Activated CD4-positive, alpha-beta T cell treated with anti-CD3 and anti-CD28 coated beads, Interleukin-2, amount 10 ng/mL, durations not matched to agents 24 days and 14 days (primary cell): Measurements from ENCODE around the gene PER3. TPM values are rescaled to one million over a fixed set of nuclear protein-coding genes. Genes with fewer than 3 reads are reported as not detected.
A peak's percentile ranks its signal among the peaks of the same experiment; 100 is the strongest.

Experiments
- DNase-seq: peaks from one replicate; pipeline ENCODE4 v3.0.0; 2022
- H3K27ac Mint-ChIP-seq: one replicate; pipeline ENCODE4 v1.8.0; 2022; ENCODE audit warnings: mild to moderate bottlenecking, mixed read lengths
- H3K27me3 Mint-ChIP-seq: one replicate; pipeline ENCODE4 v1.8.0; 2022; ENCODE audit warnings: mixed read lengths
- H3K36me3 Mint-ChIP-seq: one replicate; pipeline ENCODE4 v1.8.0; 2022; ENCODE audit warnings: low read depth, mild to moderate bottlenecking, mixed read lengths
- H3K4me1 Mint-ChIP-seq: one replicate; pipeline ENCODE4 v1.8.0; 2021; ENCODE audit warnings: mixed read lengths
- H3K4me3 Mint-ChIP-seq: one replicate; pipeline ENCODE4 v1.8.0; 2022; ENCODE audit warnings: mild to moderate bottlenecking, moderate library complexity, mixed read lengths
- H3K9me3 Mint-ChIP-seq: one replicate; pipeline ENCODE4 v1.8.0; 2021; ENCODE audit warnings: mixed read lengths
- intact Hi-C: fragments of 100-400 bp; cut with micrococcal nuclease; formaldehyde crosslinking; loops from one replicate; pipeline ENCODE4 v1.15.1; 2023
- total RNA-seq: library from RNA; stranded (reverse); gene quantifications from 2 replicates; pipeline ENCODE4 v1.2.3, GENCODE V29; 2022

PER3 gene
- total RNA-seq, 1 donor from 2014 or later = 4.2 TPM

GRCh38 chr1:7884757-7885156 is 100.7 kb downstream of the PER3 start:
- DNase-seq = no peak
- Mint-ChIP-seq H3K36me3 (no peaks in the 10 kb centered on the region), H3K27me3 (peaks cover 27% of the 10 kb centered on the region), H3K4me3 (no peak overlapping the region), H3K4me1 (no peaks in the 10 kb centered on the region), H3K9me3 (peaks cover 6% of the 10 kb centered on the region), H3K27ac (no peak overlapping the region)
- intact Hi-C loops = no loop called here

GRCh38 chr1:7885513-7886404 is 101.7 kb downstream of the PER3 start:
- Mint-ChIP-seq H3K27ac (no peak overlapping the region), H3K27me3 (peaks cover 31% of the 10 kb centered on the region), H3K9me3 (peaks cover 6% of the 10 kb centered on the region), H3K36me3 (no peaks in the 10 kb centered on the region), H3K4me1 (no peaks in the 10 kb centered on the region), H3K4me3 (no peak overlapping the region)
- intact Hi-C loops = no loop called here
- DNase-seq = peak; percentile 69

GRCh38 chr1:7886405-7886745 is 102.3 kb downstream of the PER3 start:
- no peak overlapping the region for H3K27ac Mint-ChIP-seq
- intact Hi-C loops = no loop called here

GRCh38 chr1:7888248-7889081 is 104.4 kb downstream of the PER3 start:
- DNase-seq = no peak
- Mint-ChIP-seq H3K9me3 (peaks cover 6% of the 10 kb centered on the region), H3K4me1 (no peaks in the 10 kb centered on the region), H3K4me3 (no peak overlapping the region), H3K36me3 (no peaks in the 10 kb centered on the region), H3K27ac (no peak overlapping the region), H3K27me3 (peaks cover 36% of the 10 kb centered on the region)
- intact Hi-C loops = no loop called here

More at GRCh38 chr1:7886405-7886745, 102.3 kb downstream of the PER3 start:
- Mint-ChIP-seq H3K9me3 (peaks cover 6% of the 10 kb centered on the region), H3K4me3 (no peak overlapping the region), H3K36me3 (no peaks in the 10 kb centered on the region), H3K27me3 (peaks cover 33% of the 10 kb centered on the region), H3K4me1 (no peaks in the 10 kb centered on the region)
- no peak for DNase-seq

GRCh38 chr1:7890853-7891252 is 106.8 kb downstream of the PER3 start:
- no peaks in the 10 kb centered on the region for H3K9me3 Mint-ChIP-seq
- no peak overlapping the region for H3K4me3 Mint-ChIP-seq
- H3K27me3 Mint-ChIP-seq = peaks cover 26% of the 10 kb centered on the region
- intact Hi-C loops = no loop called here
- no peak overlapping the region for H3K27ac Mint-ChIP-seq
- H3K4me1 Mint-ChIP-seq = no peaks in the 10 kb centered on the region
- no peak for DNase-seq
- no peaks in the 10 kb centered on the region for H3K36me3 Mint-ChIP-seq

- Mint-ChIP-seq H3K36me3 (no peaks in the 10 kb centered on the region), H3K27me3 (peaks cover 21% of the 10 kb centered on the region), H3K9me3 (no peaks in the 10 kb centered on the region), H3K4me1 (no peaks in the 10 kb centered on the region), H3K27ac (no peak overlapping the region), H3K4me3 (no peak overlapping the region)
- intact Hi-C loops = no loop called here
- DNase-seq = no peak
Measured at GRCh38 chr1:7891804-7892203, 107.7 kb downstream of the PER3 start.

GRCh38 chr1:7893529-7894180 is 109.6 kb downstream of the PER3 start:
- Mint-ChIP-seq H3K4me1 (no peaks in the 10 kb centered on the region), H3K9me3 (no peaks in the 10 kb centered on the region), H3K36me3 (no peaks in the 10 kb centered on the region), H3K27me3 (peaks cover 12% of the 10 kb centered on the region), H3K27ac (no peak overlapping the region), H3K4me3 (no peak overlapping the region)
- intact Hi-C loops = no loop called here
- DNase-seq = no peak

Other genes starting within 250 kb of the PER3 start
- 23.8 and 24.7 TPM in 2 replicates for gene VAMP3, start 13.0 kb upstream of the PER3 start, total RNA-seq
- not detected in 2 replicates for gene UTS2, start 68.8 kb downstream of the PER3 start, total RNA-seq
- 30.5 and 30.9 TPM in 2 replicates for gene TNFRSF9, start 156.5 kb downstream of the PER3 start, total RNA-seq
- 409 and 426 TPM in 2 replicates for gene PARK7, start 177.4 kb downstream of the PER3 start, total RNA-seq
- 2.0 TPM in 2 replicates for gene ERRFI1, start 242.0 kb downstream of the PER3 start, total RNA-seq